A549 treated with Mapracorat at 1 μM for 4 hours (cell line): ENCODE measurements around the gene NELFA. TPM values are rescaled to one million over a fixed set of nuclear protein-coding genes. Genes with fewer than 3 reads are reported as not detected.

Experiments
- total RNA-seq: library from RNA; stranded (reverse); fragments of 200-300 nt; extraction: Qiagen RNA extraction; gene quantifications from 5 replicates; pipeline ENCODE4 v1.2.3, GENCODE V29; 2022

NELFA gene
- total RNA-seq: 17.3 to 24.8 TPM (median 22.7 TPM) in 5 replicates

DNA sequence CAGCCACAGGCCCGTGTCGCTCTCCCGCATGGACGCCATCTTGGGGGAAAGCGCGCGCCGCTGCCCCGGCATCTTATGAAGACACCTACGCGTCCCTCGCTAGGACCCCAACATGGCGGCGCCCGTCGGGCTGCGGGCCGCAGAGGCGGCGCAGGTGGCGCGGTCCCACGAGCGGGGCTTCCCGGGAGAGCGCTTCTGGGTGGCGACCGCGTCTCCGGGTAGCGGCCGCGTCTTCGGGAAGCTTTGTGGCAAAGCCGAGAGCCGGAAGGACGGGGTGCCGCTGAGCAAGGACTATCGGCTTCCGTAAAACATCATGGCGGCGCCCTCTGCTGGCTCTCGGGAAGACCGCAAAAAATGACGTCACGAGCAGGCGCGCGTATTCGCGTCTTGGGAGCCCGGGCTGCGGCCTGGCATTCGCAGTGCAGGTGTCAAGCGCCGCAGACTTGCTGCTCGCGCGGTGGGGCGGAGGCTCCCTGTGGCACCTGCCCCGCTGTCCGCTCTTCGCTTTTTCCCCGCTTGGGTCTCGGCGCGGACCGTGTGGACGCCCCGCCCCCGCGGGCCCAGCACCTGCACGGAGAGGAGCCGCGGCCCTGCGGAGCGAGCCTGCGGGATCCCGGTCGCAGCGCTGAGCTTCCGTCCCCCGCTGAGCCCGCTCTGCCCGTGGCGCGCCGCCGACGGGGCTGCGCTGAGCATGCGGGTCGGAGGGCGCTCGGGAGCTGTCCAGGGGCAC, at the start of gene NELFA:
NELFA (minus strand) TSS at position 54 of the 730 bp plus-strand sequence; CDS start at position 39, 15 bp downstream.

Other genes with a start within 250 kb of the NELFA start
- 1.1 to 2.4 TPM (median 2.1 TPM) in 5 replicates for gene FGFR3, start 215.7 kb downstream of the NELFA start, total RNA-seq
- gene LETM1, start 152.8 kb downstream of the NELFA start, total RNA-seq: 22.2 to 30.8 TPM (median 29.1 TPM) in 5 replicates
- gene NSD2, start 137.6 kb downstream of the NELFA start, total RNA-seq: 35.2 to 48.3 TPM (median 44.4 TPM) in 5 replicates
- gene NAT8L, start 50.4 kb upstream of the NELFA start, total RNA-seq: 8.6 to 14.7 TPM (median 13.8 TPM) in 5 replicates
- 6.6 to 8.0 TPM (median 7.4 TPM) in 5 replicates for gene HAUS3, start 233.1 kb upstream of the NELFA start, total RNA-seq
- 0.33 to 1.8 TPM (median 0.64 TPM) in 5 replicates for gene POLN, start 233.1 kb upstream of the NELFA start, total RNA-seq